Suppressor macrophage (primary cell): ENCODE data around the gene RALGAPA2.

Source experiments
- DNase-seq, 4 experiments: peaks; one replicate each; pipeline ENCODE4 v3.0.0-alpha.2; 2020 to 2022

The RALGAPA2 gene

DNA sequence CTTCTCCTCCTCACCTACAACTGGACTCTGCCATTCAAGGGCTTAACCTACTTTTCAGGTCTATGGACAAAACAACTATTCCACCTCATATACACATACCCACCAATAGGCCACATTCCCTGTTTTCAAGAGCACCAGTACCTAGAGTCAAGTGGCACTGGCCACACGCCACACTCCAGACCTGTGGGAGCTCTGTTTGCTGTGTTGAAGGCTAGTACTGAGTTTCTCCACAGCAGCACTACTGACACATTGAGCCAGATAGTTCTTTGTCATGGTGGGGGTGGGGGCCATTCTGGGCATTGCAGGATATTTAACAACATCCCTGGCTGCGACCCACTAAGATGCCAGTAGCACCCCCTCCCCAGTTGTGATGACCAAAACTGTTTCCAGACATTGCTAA, 84.1 kb downstream of the RALGAPA2 start:
- no peak for DNase-seq

DNA sequence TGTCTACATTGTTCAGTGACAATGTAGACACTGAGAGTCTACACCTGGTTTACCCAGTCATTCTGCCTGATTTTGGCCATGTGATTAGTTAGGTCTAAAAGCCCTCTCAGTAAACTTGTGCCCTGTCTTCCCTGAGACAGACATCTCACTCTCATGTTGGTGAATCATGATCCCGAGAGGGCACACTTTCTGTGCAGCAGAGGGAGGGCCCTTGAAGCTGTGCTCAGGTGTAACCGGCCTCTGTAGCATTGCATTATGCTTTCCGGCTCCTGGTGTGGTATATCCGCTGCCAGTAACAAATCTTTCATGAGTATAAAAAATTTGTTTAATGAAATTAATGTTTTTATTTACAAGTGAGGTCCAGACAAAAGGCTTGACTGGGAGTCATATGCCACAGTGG, 85.0 kb downstream of the RALGAPA2 start:
- no peak for DNase-seq

DNA sequence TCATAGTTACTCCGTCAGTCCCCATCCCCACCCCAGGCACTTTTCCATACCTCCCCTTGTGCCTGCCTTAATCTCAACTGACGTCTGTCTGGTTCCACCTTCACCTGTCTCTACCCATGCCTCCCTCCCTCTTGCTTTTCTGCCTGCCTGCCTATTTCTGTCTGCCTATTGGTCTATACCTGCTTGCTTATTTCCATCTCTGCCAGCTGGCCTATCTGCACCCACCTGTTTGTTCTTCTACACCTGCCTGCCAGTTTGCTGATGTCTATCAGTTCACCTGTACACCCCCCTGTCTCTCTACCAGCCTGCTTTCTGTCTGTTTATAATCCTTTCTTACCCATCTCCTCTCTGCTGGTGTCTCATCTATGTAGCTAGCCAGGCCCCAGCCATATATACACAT, 87.5 kb downstream of the RALGAPA2 start:
- DNase-seq = no peak

DNA sequence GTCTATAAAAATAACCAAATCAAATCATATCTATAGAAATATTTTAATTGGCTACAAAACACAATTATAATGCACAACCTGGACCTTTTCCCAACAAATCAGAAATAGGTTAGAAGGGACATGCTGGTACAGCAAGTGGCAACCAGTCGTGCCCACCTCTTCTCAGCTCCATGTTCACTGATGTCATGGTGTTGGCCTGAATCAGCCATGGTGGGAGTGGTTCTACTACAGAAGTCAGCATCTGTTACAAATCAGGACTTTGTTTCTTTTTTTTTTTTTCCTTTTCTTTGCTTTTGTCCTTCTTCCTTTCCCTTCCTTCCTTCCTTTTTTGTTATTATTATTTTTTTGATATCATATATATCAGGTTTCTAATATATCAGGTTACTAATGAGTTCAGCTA, 91.2 kb downstream of the RALGAPA2 start:
- DNase-seq = no peak

DNA sequence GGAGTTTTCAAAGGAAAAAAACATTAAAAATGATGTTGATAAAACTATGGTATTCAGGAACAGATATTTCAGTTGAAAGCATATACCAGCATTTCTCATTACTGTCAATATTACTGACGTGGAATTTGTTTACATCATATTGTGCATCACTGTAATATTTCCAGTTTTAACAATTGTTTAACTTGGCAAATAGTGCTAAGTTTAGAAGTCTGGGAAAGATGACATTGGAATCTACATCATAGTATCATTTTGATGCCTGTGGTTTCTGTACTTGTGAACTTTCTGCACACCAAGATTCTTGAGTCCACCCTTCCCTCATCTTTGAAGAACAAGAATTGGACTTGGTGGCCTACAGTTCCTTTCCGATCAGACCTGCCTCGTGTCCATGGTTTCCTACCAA, 98.1 kb downstream of the RALGAPA2 start:
- no peak for DNase-seq

DNA sequence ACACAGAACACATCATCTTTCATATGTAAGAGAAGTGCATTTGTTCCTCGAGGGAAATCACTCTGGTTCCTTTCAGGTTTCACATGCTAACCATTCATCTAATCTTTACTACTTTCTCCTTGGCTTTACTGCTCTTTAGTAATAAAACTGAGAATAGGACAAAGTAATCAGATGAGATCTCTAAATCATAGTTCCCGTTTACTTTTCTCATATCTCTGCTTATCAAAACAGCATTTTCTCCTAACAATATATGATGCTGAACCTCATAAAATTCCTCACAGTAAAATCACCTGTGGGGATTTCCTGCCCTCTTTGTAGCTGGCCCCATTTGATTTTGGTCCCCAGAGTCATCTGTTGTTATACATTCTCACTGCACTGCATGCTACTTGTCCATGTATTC, 100.2 kb downstream of the RALGAPA2 start:
- no peak for DNase-seq

DNA sequence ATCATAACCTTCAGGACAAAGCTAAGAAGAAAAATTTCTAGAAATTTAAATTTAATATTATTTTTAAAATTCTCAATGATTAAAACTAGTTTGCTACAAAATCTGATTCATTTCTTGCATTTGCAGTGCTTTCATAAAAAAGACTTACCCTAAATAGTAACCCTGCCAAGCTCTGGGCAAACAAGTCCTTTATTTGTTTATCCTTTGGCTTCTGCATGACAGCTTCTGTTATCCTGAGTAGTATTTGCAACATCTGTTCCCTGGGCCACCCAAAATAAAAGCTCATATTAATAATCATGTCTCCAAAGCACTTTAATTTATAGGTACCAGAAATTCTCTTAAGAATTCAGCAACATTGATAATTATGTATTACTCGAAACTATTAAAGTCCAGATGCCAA, 101.3 kb downstream of the RALGAPA2 start:
- no peak for DNase-seq

DNA sequence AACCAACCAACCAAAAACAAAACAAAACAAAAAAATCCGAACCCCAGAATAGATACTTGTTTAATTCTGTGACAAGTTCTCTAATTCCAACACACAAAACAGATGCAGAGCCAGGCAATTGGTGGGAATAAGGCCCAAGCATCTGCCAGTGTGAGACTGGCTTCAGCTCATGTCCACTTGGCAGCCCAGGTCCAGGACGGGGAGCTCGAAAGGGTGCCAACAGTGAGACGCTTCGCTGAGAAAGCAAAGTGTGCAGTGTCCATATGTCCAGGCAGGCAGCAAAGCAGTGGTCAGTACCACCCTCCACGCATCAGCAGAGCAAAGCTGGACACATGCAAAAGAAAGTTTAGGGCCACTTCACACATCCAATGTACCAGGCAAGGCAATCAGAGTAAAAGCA, 102.9 kb downstream of the RALGAPA2 start:
- DNase-seq = no peak

DNA sequence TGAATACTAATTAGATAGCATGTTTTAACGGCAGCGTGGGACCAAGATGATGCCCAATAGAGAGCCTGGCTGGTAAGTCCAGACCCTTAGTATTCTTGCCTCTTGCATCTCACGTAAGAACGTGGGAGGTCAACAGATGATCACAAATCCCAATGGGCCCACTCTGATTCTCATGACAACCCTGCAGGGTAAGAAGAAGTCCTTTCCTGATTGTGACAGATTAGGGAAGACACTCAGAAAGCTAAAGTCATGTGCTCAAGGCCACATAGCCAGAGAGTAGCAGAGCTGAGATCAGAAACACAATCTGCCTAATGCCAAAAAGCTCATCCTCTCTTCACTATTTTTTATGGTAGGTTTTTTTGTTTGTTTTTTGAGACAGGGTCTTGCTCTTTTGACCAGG, 103.8 kb downstream of the RALGAPA2 start:
- peak; percentile 17 to 56 (median 56) for DNase-seq

DNA sequence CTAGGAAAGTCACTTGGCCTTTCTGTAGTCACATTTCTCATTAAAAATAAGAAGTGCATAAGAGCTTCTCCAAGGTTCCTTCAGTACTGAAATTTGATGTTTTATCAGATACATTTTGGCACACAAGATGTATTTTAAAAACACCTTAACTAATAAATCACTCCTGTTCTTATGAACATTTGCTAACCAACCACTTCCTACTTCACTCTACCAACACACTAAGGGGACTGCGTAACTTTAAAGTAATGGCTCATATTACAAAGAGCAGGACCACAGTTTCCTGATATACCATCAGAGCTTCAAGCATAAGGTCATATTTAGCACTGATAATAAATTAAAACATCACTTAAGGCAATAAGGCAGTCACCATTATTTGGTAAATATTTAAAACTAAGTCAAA, 104.4 kb downstream of the RALGAPA2 start:
- DNase-seq = no peak

DNA sequence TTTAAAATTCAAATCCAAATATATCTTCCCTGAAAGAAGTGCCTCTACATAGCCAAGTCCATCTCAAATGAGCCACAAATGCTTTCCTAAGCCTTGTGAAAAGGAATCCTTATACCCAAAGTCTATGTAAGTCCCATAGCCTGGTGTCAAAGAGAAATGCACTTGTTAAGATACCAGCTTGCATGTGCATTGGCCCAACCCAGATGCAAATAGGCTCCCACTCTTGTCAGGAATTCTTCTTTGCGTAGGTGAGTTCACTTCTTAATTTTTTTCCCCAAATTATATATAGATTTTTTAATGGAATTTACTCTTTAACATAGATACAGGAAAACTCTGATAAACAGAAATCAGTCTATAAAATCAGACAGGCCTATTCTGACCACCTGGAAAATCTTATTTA, 105.6 kb downstream of the RALGAPA2 start:
- no peak for DNase-seq

DNA sequence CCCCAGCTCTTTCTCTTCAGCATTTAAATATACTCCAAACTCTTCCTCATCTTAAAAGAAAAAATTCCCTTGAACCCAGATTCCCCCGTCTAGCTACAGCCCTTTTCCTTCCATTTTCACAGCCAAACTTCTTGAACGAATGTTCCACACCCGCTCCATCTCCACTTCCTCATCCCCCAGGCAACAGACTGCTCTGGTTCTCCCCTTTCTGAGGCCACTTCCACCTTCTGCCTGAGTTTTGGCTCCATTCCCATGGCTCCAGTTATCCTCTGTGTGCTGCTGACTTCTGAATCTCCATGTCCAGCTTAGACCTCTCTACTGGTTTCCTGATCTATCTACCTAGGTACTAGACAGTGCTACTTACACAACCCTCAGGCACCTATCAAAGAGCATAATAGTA, 106.4 kb downstream of the RALGAPA2 start:
- DNase-seq = peak; percentile 29 to 58 (median 48)

DNA sequence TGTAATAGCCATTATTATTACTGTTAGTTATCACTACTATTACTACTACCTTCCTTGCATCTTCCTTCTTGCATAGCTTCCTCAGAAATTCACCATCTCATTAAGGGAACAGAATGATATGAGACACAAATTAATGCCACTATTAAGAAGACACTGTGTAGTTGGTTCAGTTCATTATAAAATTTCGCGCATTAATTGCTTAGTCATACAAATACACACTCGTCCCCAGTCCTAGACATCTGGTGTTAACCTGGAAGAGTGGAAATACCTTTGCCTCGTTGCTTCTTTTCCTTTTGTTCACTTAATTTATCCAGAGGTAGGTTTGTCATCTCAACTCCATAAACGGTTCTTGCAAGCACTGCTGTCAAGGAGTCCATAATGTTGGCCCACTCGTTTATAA, 107.5 kb downstream of the RALGAPA2 start:
- no peak for DNase-seq

DNA sequence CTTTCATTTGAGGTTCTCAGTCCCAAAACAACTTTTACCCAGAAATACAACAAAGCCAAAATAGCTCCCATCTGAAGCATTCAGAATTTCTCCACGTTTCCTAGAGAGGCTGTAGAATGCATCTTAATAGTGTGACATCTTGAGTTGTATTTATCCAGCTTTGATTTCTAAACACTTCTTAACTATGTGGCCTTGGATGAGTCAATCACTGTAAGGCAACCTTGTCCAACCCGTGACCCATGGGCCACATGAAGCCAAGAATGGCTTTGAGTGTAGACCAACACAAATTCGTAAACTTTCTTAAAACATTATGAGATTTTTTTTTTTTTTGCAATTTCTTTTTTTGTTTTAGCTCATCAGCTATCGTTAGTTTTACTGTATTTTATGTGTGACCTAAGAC, 108.1 kb downstream of the RALGAPA2 start:
- DNase-seq = no peak

DNA sequence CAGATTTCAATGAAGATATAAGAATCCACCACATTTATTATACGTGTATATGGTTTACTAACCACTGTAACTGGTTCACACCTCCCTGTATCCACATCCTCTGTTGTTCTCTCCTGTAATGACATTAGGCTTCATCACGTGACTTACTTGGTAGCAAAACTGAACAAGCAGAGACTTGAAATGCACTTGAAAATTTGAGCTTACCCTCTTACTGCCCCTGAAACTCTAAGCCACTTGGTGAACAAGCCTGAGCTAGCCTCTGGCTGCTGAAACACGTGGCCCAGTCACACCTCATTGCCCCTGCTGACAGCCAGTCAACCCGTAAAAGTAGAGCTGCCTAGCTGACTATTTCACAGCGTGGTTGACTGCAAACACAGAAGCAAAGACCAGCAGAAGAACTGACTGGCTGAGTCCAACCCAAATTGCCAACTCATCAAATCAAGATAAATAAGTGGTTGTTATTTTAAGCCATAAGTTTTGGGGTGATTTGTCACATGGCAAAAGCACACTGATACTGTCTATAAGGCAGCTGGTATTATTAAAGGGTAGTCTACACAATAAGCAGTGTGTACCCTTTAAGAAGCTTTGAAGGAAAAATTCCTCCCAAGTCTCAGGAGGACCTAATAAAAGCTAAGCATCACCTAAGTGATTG, 109.0 kb downstream of the RALGAPA2 start:
- no peak for DNase-seq

DNA sequence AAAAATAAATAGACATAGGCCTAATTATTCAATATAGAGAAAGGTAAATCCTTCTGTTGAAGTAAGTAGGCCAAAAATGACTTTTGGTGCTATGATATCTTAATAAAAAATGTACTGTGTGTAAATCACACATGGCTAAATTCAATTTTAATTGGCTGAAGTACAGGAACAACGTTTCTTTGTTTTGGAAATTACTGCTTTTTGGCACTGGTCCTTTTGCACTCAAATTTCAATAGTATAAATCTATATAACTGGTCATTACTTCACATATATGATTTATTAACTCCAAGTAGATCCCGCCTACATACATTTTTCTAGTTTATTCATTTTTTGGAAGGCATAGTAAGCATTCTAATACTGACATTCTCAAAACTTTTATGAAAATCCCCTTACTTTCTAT, 114.5 kb downstream of the RALGAPA2 start:
- no peak for DNase-seq

DNA sequence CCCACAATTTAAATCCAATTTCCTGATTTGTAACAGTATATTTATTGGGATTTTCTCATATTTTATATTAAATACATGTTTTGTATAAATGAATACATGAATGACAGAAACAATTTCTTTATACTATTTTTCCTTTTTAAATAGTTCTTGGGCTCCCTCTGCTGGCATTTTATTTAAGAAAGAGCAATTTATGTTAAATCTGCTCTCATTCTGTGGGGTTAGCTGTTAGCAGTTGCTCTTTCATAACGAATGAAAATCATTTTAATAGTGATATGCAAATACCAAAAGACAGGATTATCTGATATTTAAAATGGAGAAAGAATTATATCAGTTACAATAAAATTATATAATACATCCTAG, 118.3 kb downstream of the RALGAPA2 start:
- DNase-seq = peak in 3 of 4 experiments; percentile 26 to 60 (median 42)

DNA sequence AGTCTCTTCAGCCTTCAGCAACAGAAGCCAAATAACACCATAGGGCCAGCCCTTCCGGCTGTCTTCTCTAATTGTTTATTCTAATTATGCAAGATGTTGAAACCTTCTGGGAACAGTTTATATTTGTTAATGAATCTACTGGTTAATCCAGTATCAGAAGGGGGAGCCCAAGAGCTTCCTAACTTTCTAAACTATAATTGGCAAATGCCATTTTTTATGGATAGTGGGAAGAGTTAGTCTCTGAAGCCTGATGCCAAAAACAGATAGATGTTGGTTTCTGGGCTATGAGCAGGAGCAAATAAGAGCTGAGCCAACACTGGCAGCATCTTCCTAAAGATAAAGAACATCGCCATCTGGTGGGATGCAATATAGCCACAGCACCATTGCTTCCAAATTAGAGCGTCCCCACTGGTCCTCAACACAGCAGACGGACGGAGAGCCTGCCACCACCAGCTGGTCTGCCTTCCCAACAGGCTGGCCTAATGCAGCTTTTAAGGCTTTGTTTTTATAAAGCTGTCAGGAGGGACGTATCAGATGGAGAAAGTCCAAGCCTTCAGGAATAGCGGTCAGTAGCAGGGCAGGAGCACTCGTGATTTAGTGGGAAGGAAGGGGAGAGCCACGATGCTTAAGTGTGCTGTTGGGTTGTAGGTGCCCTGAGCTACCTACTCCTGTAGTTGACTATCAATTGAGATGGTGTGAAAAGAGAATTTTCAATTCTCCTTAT, 118.8 kb downstream of the RALGAPA2 start:
- peak; percentile 27 to 47 (median 42) for DNase-seq

DNA sequence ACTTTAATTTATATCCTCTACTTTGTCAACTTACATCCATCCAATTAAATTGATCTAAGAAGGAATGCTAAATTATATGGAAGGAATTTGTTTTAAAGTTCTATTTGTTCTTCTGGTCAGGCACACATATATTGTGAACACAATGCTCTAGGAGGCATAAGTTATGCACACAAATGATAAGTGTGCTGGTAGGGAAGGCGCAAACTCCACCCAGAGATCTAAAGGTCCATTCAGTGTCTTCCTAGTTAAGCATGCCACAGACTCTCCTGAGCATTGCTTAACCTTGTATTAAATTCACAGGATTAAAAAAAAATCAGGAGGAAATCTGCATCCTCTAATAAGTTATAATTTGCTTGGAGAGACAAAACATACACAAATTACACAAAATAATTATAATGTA, 127.3 kb downstream of the RALGAPA2 start:
- DNase-seq = no peak

DNA sequence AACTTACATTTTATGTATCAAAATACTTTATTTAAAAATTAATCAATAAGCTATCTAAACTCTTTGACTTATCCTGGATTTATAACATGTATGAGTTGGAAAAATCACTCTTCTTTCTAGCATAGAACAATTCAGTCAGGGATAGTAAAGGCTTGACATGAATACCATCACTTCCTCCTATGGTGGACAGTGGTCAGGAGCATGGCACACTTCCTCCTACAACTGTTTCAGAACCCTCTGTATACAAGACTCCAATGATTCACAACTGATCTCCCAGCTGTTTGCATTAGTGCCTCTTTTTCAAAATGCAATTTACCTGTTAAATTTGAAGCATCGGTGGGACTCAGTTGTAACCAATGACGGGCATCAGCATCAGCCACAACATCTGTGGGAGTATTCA, 129.7 kb downstream of the RALGAPA2 start:
- peak; percentile 9 to 56 (median 36) for DNase-seq

DNA sequence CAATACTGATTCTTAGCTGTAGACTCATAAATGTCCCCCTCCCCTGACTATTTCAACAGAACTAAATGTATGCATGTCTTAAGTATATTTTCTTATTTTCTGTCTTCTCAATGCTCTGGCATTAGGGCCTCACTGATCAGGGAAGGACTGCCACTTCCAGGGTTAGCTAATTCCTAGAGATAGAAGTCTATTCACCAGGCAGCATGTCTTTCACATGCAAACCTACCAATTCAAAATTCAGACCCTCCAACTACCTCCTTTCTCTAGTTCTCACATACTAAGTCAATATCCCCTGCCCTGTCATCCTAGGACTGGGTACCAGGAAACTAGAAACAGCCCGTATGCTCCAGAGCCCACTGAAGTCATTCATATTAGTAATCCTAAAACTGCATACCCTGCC, 132.3 kb downstream of the RALGAPA2 start:
- DNase-seq = no peak

DNA sequence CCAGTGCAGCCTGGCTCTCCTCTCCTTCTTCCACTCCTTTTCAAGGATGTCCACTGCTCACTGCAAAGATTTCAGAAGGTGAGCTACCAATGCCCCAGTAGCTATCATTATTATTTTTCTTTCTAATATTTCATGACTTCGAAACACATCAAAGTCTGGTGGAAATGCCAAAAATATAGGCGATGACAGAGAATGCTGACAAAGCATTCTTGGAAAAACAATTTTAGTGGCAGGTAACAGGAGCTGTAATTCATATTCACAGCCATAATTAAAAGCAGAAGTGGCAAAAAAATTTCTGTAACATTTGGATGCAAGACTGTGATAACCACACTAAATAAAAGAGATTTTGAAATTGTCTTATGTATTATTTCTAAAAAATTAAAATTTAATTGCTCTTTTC, 133.6 kb downstream of the RALGAPA2 start:
- no peak for DNase-seq

DNA sequence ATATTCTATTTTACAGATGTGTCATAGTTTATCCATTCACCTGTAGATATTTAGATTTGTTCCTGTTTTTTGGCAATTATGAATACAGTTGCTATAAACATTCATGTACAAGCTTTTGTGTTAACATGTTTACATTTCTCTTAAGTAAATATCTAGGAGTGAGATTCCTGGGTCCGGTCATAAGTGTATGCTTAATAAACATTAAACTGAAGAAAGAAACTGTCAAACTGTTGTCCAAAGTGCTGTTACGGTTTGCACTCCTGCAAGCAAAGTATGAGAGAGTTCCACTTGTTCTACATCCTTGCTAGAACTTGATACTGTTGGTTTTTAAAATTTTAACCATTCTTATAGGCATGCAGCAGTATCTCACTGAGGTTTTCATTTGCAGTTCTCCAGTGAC, 138.6 kb downstream of the RALGAPA2 start:
- DNase-seq = no peak

DNA sequence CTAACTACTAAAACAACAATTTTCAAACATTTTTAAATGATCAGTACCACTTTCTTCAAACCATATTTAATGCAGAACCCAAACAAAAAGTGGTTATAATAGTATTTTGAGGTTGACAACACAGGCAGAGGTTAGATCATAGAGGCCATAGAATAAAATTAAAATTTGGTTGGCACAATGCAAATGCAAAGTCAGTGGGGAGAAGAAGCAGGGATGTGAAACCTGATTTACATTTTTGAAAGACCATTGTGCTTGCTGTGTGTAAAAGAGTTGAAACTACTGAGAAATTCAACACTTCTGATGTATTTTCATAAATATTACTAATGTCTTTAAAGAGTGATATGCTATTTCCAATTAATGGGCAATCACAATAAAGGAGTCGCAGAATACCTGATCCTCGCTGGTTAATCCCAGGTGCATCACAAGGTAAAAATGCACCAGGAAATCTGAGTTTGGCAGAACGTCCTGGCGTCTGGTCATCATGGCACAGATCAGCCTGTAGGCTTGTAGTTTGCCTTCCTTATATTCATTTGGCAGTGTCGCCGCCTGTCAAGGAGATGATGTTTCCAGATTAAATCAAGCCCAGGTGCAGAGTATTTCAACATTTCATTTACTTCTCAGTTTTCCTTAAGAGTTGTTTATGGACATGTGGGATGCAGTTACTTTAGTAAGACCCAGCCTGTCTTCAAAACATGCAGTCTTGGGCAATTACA, 141.2 kb downstream of the RALGAPA2 start:
- DNase-seq = no peak
